RWPE2 (cell line): ENCODE measurements around the gene ZNF792.

ENCODE experiments used
- ATAC-seq: fragments of 200-7000 bp; cut with Tn5 transposase; 3 replicates; pipeline ENCODE4 v1.9.1; 2021; ENCODE audit warnings: low read depth
- DNase-seq: peaks from one replicate; pipeline ENCODE4 v3.0.0-alpha.2; 2020; ENCODE audit warnings: low spot score
- H3K27ac ChIP-seq: fragments of 450-650 bp; 2 replicates; pipeline ENCODE4 v1.5.1; 2017; ENCODE audit warnings: mild to moderate bottlenecking; ENCODE audit not compliant: poor library complexity, severe bottlenecking
- H3K27me3 ChIP-seq: fragments of 250-450 bp; sonication (Bioruptor Pico); 2 replicates; pipeline ENCODE4 v1.5.1; 2021; ENCODE audit warnings: mild to moderate bottlenecking, moderate library complexity; ENCODE audit not compliant: insufficient read depth, poor library complexity, severe bottlenecking
- H3K36me3 ChIP-seq: fragments of 250-450 bp; sonication (Bioruptor Pico); 2 replicates; pipeline ENCODE4 v1.5.1; 2020; ENCODE audit warnings: low read depth, mild to moderate bottlenecking, moderate library complexity
- H3K4me1 ChIP-seq: fragments of 250-450 bp; sonication (Bioruptor Pico); 2 replicates; pipeline ENCODE4 v1.5.1; 2021; ENCODE audit warnings: mild to moderate bottlenecking, moderate library complexity; ENCODE audit not compliant: insufficient read depth, poor library complexity, severe bottlenecking
- H3K4me3 ChIP-seq: fragments of 250-450 bp; sonication (Bioruptor Pico); 2 replicates; pipeline ENCODE4 v1.5.1; 2021; ENCODE audit warnings: mild to moderate bottlenecking, moderate library complexity; ENCODE audit not compliant: severe bottlenecking
- H3K9me3 ChIP-seq: fragments of 250-450 bp; sonication (Bioruptor Pico); 2 replicates; pipeline ENCODE4 v1.5.1; 2021; ENCODE audit warnings: mild to moderate bottlenecking, moderate library complexity; ENCODE audit not compliant: severe bottlenecking
- CTCF ChIP-seq: fragments of 450-650 bp; IDR thresholded peaks from one replicate; pipeline ENCODE4 v1.5.1; 2017; ENCODE audit warnings: mild to moderate bottlenecking, moderate library complexity; ENCODE audit not compliant: poor library complexity, severe bottlenecking

ZNF792 gene

GRCh38 chr19:35005256-35005977 is 41.4 kb upstream of the ZNF792 start:
- ATAC-seq (no peak), DNase-seq (no peak)
- Histone ChIP-seq H3K27me3 (no peaks in the 10 kb centered on the region), H3K4me3 (no peak overlapping the region), H3K27ac (peak overlapping the region; percentile 46), H3K9me3 (no peaks in the 10 kb centered on the region), H3K4me1 (peaks cover 7% of the 10 kb centered on the region), H3K36me3 (peaks cover 41% of the 10 kb centered on the region)
- TF ChIP-seq CTCF, result no peak

DNA sequence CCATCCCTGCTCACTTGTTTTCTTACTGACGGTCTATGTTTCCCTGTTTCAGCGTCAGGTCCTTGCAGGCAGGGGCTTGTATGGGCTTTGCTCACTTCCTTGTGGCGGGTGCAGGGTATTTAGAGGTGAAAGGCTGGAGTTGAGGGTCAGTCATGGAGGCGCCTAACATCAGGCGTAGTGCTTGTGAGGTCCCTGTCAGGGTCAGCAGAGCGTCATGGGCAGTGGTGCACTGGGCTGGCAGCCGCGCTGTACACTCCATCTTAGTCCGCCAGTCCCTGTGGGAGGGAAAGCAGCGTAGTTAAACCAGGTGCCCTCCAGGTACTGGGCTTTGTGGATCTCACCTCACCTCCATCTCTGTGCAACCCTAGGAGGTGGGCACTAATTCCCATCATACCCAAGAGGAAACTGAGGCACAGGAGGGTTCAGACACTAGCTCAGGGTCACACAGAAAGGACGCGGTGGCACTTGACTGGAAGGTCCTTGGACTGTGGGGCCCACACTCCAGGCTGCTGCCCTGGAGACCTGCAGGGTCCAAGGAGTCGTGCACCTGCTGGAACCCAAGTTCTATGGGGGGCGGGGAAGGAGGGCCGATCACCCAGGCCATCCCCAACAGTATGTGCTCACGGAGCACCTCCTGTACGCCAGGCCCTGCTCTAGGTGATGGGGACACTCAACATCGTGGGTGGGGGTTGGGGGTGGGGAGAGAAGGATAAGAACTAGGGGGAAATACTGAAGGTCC is 40.7 kb upstream of the ZNF792 start:
- TF ChIP-seq CTCF, result no peak
- no peak for ATAC-seq
- Histone ChIP-seq H3K27ac (no peak overlapping the region), H3K36me3 (peaks cover 34% of the 10 kb centered on the region), H3K4me3 (no peak overlapping the region), H3K9me3 (no peaks in the 10 kb centered on the region), H3K27me3 (no peaks in the 10 kb centered on the region), H3K4me1 (peaks cover 7% of the 10 kb centered on the region)
- no peak for DNase-seq

DNA sequence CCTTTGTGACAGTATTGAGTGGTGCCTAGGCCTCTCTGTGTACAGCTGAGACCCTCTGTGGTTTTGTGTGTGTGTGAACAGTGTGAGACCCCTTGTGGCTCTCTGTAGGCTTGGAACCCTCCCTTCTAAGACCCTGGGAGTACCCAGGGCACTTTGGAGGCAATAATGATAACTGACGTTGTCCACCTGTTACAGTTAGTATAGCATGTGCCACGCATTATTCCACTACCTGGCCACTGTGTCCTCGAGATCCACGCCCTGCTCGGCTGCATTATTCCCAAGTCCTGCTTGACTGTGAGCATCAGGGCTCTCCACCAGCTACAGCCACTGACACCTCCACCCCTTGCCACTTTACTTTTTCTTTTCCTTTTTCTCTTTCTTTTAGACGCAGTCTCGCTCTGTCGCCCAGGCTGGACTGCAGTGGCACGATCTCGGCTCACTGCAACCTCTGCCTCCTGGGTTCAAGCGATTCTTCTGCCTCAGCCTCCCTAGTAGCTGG is 38.1 kb upstream of the ZNF792 start:
- Histone ChIP-seq H3K27ac (no peak overlapping the region), H3K4me1 (peaks cover 7% of the 10 kb centered on the region), H3K27me3 (no peaks in the 10 kb centered on the region), H3K4me3 (no peak overlapping the region), H3K9me3 (no peaks in the 10 kb centered on the region), H3K36me3 (peaks cover 11% of the 10 kb centered on the region)
- DNase-seq (no peak), ATAC-seq (no peak)
- TF ChIP-seq CTCF, result no peak

GRCh38 chr19:35000647-35001501 is 36.8 kb upstream of the ZNF792 start:
- no peaks in the 10 kb centered on the region for H3K27me3 ChIP-seq
- DNase-seq (no peak), ATAC-seq (peak; percentile 5; the same call in 1 of the 3 replicates)
- H3K27ac ChIP-seq, result peak overlapping the region; percentile 76
- peaks cover 4% of the 10 kb centered on the region for H3K4me1 ChIP-seq
- no peak for TF ChIP-seq CTCF
- peak overlapping the region; percentile 94 for H3K4me3 ChIP-seq
- no peaks in the 10 kb centered on the region for H3K9me3 ChIP-seq
- H3K36me3 ChIP-seq, result peaks cover 8% of the 10 kb centered on the region
